ENCODE measurements around the gene KLHL35.
A peak's percentile ranks its signal among the peaks of the same experiment; 100 is the strongest.

Gene KLHL35

GRCh38 chr11:75469785-75470405, 36.9 kb upstream of the KLHL35 start:
- no peak for DNase-seq

DNA sequence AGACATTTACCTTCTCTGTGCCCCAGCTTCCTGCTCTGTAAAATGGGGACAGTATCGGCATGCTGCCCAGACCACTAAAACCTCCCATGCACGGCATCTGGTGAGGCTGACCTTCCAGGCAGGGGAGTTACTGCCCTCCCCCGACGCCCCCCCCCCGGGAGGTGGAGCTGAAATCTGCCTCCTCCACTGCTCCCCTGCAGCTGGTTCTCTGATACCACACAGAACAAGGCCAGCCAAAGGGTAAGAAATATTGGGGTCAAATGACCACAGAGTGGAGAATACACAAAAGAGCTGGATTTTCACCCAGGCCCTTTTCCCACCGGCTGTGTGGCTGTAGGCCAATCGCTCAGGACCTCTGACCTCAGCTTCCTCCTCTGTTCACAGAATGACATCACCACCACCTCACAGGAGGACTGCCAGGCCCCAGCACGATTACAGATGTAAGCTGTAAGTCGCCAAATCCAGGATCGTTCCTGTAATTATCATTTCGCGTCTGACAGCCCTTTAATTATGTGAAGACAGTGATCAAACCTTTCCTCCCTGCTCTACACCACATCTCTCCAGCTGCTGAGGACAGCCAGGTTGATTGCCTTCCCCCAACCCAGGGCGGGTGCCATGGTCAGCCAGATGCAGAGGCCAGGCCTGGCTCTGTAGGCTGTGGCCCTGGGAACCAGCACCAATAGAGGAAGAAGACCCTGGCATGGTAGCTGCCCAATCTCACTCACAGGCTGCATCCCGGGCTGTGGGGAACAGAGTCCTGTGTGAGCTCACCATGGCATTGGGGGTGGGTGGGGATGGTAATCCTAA, 35.7 kb upstream of the KLHL35 start:
- DNase-seq: no peak

DNA sequence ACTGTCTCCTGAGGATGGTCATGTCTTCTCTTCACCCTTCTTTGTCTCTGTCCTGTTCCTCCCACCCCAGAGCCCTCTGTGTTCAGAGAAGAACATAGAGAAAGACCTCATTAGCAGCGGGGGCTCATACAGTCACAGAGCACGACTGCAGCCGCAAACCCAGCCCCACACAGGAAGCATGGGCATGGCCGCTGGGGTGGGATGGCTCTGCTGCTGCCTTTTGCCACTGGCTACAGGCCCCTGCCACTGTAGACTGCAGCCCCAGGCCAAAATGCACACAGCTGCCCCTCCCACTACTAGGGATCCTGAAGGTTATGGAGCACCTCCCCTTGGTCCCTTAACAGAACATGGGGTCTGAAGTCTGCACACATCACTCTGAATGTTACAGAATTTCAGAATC, 34.9 kb upstream of the KLHL35 start:
- no peak for DNase-seq

DNA sequence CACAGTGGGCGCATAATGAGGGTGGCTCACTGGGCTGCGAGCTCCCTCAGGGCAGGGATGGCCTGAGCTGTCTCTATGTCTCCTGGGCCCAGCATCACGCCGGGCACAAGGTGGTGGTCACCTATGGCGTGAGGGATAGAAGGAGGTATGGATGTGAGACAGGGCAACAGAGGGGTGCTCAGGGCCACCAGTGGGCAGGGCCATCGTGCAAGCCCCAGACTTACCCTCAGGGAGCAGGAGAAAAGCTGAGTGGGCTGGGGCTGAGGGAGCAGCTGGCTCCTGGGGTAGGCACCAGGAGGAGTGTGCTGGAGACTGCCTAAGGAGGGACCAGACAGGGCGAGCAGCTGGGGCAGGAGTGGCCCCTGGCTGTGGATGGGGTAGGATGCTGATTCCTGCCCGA, 34.3 kb upstream of the KLHL35 start:
- DNase-seq: peak; percentile 14 to 44

- no peak for DNase-seq
Observed at GRCh38 chr11:75465701-75466531, 32.9 kb upstream of the KLHL35 start.

GRCh38 chr11:75463106-75463774, 30.2 kb upstream of the KLHL35 start:
- no peak for DNase-seq

DNA sequence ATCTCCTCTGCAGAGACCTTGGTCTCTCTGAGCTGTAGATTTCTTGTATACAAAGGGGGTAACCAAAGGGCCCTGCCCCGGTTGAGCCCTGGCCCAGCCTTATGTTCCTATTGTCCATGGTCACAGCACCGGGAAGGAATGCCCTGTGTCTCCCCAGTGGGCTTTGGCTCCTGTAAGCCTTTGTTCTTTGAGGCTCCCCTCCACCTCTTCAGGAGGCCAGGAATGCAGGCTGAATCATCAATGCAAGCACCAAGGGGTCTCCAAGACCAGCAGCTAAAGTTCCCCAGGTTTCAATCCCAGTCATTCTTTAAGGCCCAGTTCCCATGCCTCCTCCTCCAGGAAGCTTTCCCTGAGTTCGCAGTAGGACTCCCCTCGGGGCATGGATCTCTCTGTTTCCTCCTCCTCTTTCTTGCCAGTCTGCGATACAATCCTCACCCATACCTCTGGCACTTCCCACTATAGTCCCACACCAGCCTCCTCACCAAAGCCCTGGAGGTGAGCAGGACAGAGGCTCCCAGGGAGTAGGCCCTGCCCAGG, 29.2 kb upstream of the KLHL35 start:
- no peak for DNase-seq

DNA sequence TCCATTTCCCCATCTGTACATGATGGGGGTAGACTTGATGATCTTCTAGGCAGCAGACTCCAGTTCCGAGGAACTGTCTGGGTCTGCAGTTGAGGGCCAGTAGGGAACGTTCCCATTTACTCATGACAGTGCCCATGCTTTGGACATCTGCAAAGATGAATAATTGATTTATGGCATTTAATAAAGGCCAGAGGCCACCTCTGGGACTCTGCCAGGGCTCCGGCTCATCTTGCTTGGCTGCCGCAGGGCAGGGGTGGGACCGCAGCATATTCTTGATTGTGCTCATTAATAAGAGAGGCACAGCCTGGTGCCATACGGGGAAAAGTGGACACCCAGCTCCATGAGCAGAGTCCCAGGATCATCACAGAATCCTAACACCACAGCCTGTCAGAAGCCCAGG, 28.1 kb upstream of the KLHL35 start:
- DNase-seq: no peak

DNA sequence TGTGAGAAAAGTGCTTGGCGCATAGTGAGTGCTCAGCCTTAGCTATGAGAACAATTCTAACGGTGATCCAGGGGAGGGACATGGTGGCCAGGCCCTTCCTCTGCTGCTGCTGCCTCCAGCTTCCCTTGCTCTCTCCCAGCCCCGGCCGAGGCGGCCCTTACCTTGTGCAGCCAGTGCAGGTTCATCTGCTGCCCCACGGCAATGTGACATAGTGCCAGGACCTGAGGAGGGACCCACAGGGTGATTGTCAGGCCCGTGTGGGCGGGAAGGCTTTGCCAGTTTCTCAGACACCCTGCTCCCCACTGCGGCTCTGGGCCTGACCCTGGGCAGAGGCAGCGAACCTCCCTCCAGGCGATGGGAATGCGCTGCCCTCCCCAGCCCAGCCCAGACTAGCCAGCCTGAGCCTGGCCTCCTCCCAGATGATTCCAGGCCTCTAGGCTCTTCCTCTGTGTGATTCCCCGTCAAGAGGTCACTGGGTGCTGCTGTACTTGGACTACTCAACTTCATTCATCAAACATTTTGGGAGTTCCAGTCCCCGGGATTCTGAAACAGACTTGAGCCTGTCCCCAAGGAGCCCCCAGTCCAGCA, 23.7 kb upstream of the KLHL35 start:
- no peak for DNase-seq

GRCh38 chr11:75454987-75455386, 22.0 kb upstream of the KLHL35 start:
- DNase-seq: peak in 1 of 2 experiments; percentile 30

- DNase-seq: no peak
Observed at GRCh38 chr11:75453916-75454655, 21.1 kb upstream of the KLHL35 start.

- no peak for DNase-seq
Observed at GRCh38 chr11:75450826-75451821, 18.1 kb upstream of the KLHL35 start.

GRCh38 chr11:75450236-75450635, 17.2 kb upstream of the KLHL35 start:
- no peak for DNase-seq

DNA sequence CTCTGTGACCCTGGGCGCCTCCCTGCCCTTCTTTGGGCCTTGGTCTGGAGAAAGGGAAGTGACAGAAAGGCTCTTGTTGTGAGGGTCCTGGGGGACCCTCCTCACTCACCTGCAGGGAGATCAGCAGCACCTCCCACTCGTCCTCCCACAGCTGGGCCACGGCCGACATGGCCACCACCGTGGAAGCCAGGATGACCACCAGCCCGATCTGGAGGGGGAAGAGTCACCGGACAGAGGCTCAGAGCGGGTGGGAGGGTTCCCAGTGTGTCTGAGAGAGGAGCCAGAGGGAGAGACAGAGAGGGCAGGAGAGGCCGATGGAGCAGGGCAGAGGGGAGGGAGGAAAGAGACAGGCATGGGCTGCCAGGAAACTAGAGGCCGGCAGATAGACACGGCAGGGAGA, 16.8 kb upstream of the KLHL35 start:
- DNase-seq: no peak

GRCh38 chr11:75449271-75449670, 16.3 kb upstream of the KLHL35 start:
- DNase-seq: no peak

DNA sequence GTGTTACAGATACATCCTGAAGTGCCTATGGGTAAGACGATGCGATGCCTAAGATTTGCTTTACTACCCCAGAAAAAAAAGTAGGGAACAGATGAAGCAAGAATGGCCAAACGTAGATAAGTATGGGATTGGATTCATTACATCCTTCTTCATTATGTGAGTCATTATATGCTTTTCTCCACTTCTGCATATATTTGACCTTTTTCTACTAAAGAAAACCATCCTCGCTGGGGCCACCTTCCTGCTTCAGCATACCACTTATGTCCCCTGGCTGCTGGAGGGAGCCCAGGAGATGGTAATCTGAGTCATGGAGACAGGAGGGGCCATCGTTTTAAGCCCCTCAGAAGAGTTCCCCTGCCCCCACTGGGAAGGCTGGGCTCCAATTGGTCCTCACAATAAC, 14.4 kb upstream of the KLHL35 start:
- peak in 1 of 2 experiments; percentile 16 for DNase-seq

DNA sequence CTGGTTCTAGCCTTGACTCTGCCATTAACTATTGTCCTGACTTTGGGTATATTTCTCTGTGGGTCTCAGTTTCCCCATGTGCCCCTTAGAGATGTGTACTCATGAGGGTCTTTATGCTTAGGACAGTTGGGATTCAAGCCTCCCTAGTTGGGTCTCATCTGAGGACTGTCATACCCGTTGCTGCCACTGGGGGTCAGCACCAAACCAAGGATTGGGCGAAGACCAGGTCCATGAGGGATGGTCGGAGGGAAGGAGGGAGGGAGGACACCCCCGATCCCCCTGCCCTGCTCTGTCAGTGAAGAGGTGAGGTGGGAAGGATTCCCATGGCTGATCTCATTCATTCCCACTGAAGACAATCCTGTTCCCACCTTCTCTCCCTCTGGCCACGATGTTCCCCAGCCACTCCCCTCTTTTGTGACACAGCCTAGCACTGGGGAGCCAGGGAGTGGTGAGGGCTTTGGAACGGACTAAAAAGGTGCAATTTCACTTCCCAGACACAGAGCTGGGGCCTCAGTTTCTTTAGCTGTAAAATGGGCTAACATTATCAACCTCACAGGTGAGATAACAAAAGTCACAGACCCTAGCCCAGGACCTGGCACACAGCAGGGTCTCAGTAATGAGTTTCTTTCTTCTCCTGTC, 12.4 kb upstream of the KLHL35 start:
- peak; percentile 33 to 63 for DNase-seq

GRCh38 chr11:75443043-75443442, 10.0 kb upstream of the KLHL35 start:
- no peak for DNase-seq

DNA sequence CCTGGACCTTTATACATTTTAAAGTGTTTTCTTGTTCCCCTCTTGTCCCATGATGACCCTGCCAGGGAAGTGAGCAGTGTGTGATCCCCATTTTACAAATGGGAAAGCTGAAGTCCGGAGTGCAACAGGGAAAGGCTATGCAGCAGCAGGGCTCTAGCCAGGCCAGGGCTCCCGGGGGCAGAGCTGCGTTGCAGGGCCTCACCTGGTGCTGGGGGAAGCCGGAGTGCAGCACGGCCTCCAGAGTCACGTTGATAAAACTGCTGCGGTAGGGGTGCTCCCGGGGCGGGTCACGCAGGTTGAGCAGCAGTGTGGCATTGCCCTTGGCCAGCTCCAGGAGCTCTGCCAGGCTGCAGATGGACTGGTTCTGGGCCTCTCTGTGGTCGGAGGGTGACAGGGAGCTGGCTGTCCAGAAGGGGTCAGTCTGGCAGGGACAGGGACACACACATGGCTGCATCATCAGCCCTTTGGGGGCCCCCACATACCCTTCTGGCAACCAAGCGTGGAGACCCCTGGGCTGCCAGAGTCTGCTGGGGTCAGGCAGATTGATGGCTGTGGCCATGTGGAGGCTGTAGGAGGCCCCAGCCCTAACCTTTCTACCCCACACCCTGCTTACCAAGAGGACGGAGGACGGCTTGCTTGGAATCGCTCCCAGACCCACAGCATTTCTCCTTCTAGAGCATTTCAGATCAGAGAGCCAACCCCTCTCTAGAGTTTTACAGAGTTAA, 9.3 kb upstream of the KLHL35 start:
- DNase-seq: no peak
